Measurements from ENCODE around the gene CAMK2A.

CAMK2A gene

GRCh38 chr5:150289551-150290390 is at the start of gene CAMK2A:
CAMK2A (minus strand) TSS chr5:150289773; CDS start chr5:150289625, 148 bp downstream.
- DNase-seq (ENCODE audit: low read depth), result no peak
- no peak within 1 kb of the TSS for H3K4me3 ChIP-seq (ENCODE audit: low read length)
- TF ChIP-seq CTCF (conservative IDR thresholded peaks at IDR 0.05; ENCODE audit: low read depth, low read length), result no peak

- TF ChIP-seq CTCF (conservative IDR thresholded peaks at IDR 0.05; ENCODE audit: low read depth, low read length), result no peak
- H3K4me3 ChIP-seq (ENCODE audit: low read length), result no peak overlapping the region
- no peak for DNase-seq (ENCODE audit: low read depth)
These were observed 49.6 kb upstream of the CAMK2A start for GRCh38 chr5:150339165-150339564.

GRCh38 chr5:150338546-150338945 is 49.0 kb upstream of the CAMK2A start:
- H3K4me3 ChIP-seq (ENCODE audit: low read length), result no peak overlapping the region
- no peak for DNase-seq (ENCODE audit: low read depth)
- TF ChIP-seq CTCF (conservative IDR thresholded peaks at IDR 0.05; ENCODE audit: low read depth, low read length), result no peak

GRCh38 chr5:150335778-150336177 is 46.2 kb upstream of the CAMK2A start:
- no peak for TF ChIP-seq CTCF (conservative IDR thresholded peaks at IDR 0.05; ENCODE audit: low read depth, low read length)
- no peak for DNase-seq (ENCODE audit: low read depth)
- H3K4me3 ChIP-seq (ENCODE audit: low read length), result no peak overlapping the region

- no peak for TF ChIP-seq CTCF (conservative IDR thresholded peaks at IDR 0.05; ENCODE audit: low read depth, low read length)
- no peak for DNase-seq (ENCODE audit: low read depth)
- H3K4me3 ChIP-seq (ENCODE audit: low read length), result no peak overlapping the region
These were observed 43.8 kb upstream of the CAMK2A start for GRCh38 chr5:150333400-150333799.

- DNase-seq (ENCODE audit: low read depth), result no peak
- no peak for TF ChIP-seq CTCF (conservative IDR thresholded peaks at IDR 0.05; ENCODE audit: low read depth, low read length)
These were observed 40.6 kb upstream of the CAMK2A start for GRCh38 chr5:150329881-150330876.

More at GRCh38 chr5:150329881-150330876, 40.6 kb upstream of the CAMK2A start:
- H3K4me3 ChIP-seq (ENCODE audit: low read length), result no peak overlapping the region

Measured in retinal pigment epithelial cell (primary cell).